HepG2 (cell line): ENCODE data around the gene ATXN7L2. TPM values are rescaled to one million over a fixed set of nuclear protein-coding genes. Genes with fewer than 3 reads are reported as not detected.

Experiments used
- AKAP8 ChIP-seq: sonication (generic); formaldehyde crosslinking; IDR thresholded peaks from 2 replicates; pipeline ENCODE4 v1.5.1; 2020; ENCODE audit warnings: mild to moderate bottlenecking, missing genetic modification reagents
- HES4 ChIP-seq: sonication (generic); formaldehyde crosslinking; IDR thresholded peaks from 2 replicates; pipeline ENCODE4 v1.9.0; 2021; ENCODE audit warnings: mild to moderate bottlenecking, missing genetic modification reagents, borderline replicate concordance
- IKZF1 ChIP-seq: fragments of 450-650 bp; IDR thresholded peaks from 2 replicates; pipeline ENCODE4 v1.7.1; 2016
- KLF9 ChIP-seq: IDR thresholded peaks from 2 replicates; pipeline ENCODE4 v1.6.1; 2016; ENCODE audit warnings: low read depth
- MED1 ChIP-seq: sonication (generic); formaldehyde crosslinking; IDR thresholded peaks from 2 replicates; pipeline ENCODE4 v1.4.0; 2020; ENCODE audit warnings: missing genetic modification reagents
- MTERF4 ChIP-seq: sonication (generic); formaldehyde crosslinking; IDR thresholded peaks from 2 replicates; pipeline ENCODE4 v1.8.0; 2023; ENCODE audit warnings: mild to moderate bottlenecking, missing genetic modification reagents
- NFYC ChIP-seq: IDR thresholded peaks from 2 replicates; pipeline ENCODE4 v1.6.1; 2016; ENCODE audit warnings: missing genetic modification reagents, missing compliant biosample characterization
- NR2F6 ChIP-seq, 2 experiments: IDR thresholded peaks; 2 replicates each; pipeline ENCODE4 v1.6.1; 2016; ENCODE audit warnings: antibody characterized with exemption in 1 of 2, mild to moderate bottlenecking in 1 of 2
- PHB2 ChIP-seq: fragments of 450-650 bp; IDR thresholded peaks from 2 replicates; pipeline ENCODE4 v1.6.1; 2018; ENCODE audit not compliant: partially characterized antibody
- RCOR2 ChIP-seq: IDR thresholded peaks from 2 replicates; pipeline ENCODE4 v1.6.1; 2016; ENCODE audit warnings: missing biosample characterization, missing genetic modification reagents
- RFXANK ChIP-seq: IDR thresholded peaks from 2 replicates; pipeline ENCODE4 v1.6.1; 2016
- SMAD9 ChIP-seq: sonication (generic); formaldehyde crosslinking; IDR thresholded peaks from 2 replicates; pipeline ENCODE4 v1.5.1; 2020; ENCODE audit warnings: mild to moderate bottlenecking, missing genetic modification reagents
- SP4 ChIP-seq: sonication (generic); formaldehyde crosslinking; IDR thresholded peaks from 2 replicates; pipeline ENCODE4 v1.8.1; 2023; ENCODE audit warnings: mild to moderate bottlenecking, missing genetic modification reagents
- TARDBP ChIP-seq: sonication (generic); formaldehyde crosslinking; IDR thresholded peaks from 2 replicates; pipeline ENCODE4 v1.8.0; 2022; ENCODE audit warnings: mild to moderate bottlenecking, missing genetic modification reagents
- ZKSCAN5 ChIP-seq: sonication (generic); formaldehyde crosslinking; IDR thresholded peaks from 2 replicates; pipeline ENCODE4 v1.5.1; 2020; ENCODE audit warnings: mild to moderate bottlenecking, missing genetic modification reagents
- ZMYM4 ChIP-seq: sonication (generic); formaldehyde crosslinking; IDR thresholded peaks from 2 replicates; pipeline ENCODE4 v1.8.1; 2023; ENCODE audit warnings: mild to moderate bottlenecking, missing genetic modification reagents
- ZNF30 ChIP-seq: sonication (generic); formaldehyde crosslinking; IDR thresholded peaks from 2 replicates; pipeline ENCODE4 v1.5.0; 2020; ENCODE audit warnings: mild to moderate bottlenecking, missing genetic modification reagents
- ZNF331 ChIP-seq: sonication (generic); formaldehyde crosslinking; IDR thresholded peaks from 2 replicates; pipeline ENCODE4 v1.4.0; 2020; ENCODE audit warnings: missing genetic modification reagents
- ZNF333 ChIP-seq: sonication (generic); formaldehyde crosslinking; IDR thresholded peaks from 2 replicates; pipeline ENCODE4 v1.4.0; 2020; ENCODE audit warnings: mild to moderate bottlenecking, missing genetic modification reagents, borderline replicate concordance
- ZNF335 ChIP-seq: sonication (generic); formaldehyde crosslinking; IDR thresholded peaks from 2 replicates; pipeline ENCODE4 v1.4.0; 2020; ENCODE audit warnings: missing genetic modification reagents
- ZNF350 ChIP-seq: sonication (generic); formaldehyde crosslinking; IDR thresholded peaks from 2 replicates; pipeline ENCODE4 v1.4.0; 2020; ENCODE audit warnings: mild to moderate bottlenecking, low read depth, missing genetic modification reagents, borderline replicate concordance
- ZNF574 ChIP-seq: sonication (generic); formaldehyde crosslinking; IDR thresholded peaks from 2 replicates; pipeline ENCODE4 v1.4.0; 2020; ENCODE audit warnings: missing genetic modification reagents
- ZNF644 ChIP-seq: IDR thresholded peaks from 2 replicates; pipeline ENCODE4 v1.6.1; 2016; ENCODE audit warnings: low read depth
- ZNF678 ChIP-seq: sonication (generic); formaldehyde crosslinking; IDR thresholded peaks from 2 replicates; pipeline ENCODE4 v1.4.0; 2020; ENCODE audit warnings: mild to moderate bottlenecking, missing genetic modification reagents
- polyA plus RNA-seq, 8 experiments: library from polyadenylated mRNA; depleted of rRNA in 3 of 8; stranded (reverse) in 7 of 8; unstranded in 1 of 8; fragments of >200 nt; fragmentation: Illumina TruSeq in 4 of 8; extraction: Trizol in 4 of 8; gene quantifications; 2 replicates each; pipeline versions ENCODE4 v1.2.1 to v1.2.3, GENCODE V29; 2011 to 2016; ENCODE audit warnings: low read depth in 4 of 8, missing spikeins in 1 of 8, mixed read lengths in 1 of 8; ENCODE audit not compliant: insufficient read depth in 1 of 8
- total RNA-seq, 5 experiments: library from RNA; depleted of rRNA; stranded (reverse); fragments of >200 nt; fragmentation: Illumina TruSeq; extraction: Trizol; gene quantifications; 2 replicates each; pipeline ENCODE4 v1.2.3, GENCODE V29; 2016; ENCODE audit warnings: low read depth in 1 of 5
- TF ChIP-seq, protein P1 (sequence below): sonication (generic); formaldehyde crosslinking; IDR thresholded peaks from 2 replicates; pipeline ENCODE4 v1.4.0; 2020; ENCODE audit warnings: missing genetic modification reagents, mild to moderate bottlenecking, borderline replicate concordance

ATXN7L2 gene
- total and polyA plus RNA-seq, 2 of the 13 experiments (the other 11 are each of a cell fraction or from before 2014, with no cell fraction given): 2.7 to 2.8 TPM

- TF ChIP-seq ZNF574 (CRISPR knock-in tag): peak; percentile 68
- TF ChIP-seq SP4: peak; percentile 53
- no peak; the same call in 1 of the 2 replicates for TF ChIP-seq HES4 (CRISPR knock-in tag)
- TF ChIP-seq RCOR2 (CRISPR knock-in tag): peak; percentile 32; the same call in 1 of the 2 replicates
- TF ChIP-seq AKAP8 (CRISPR knock-in tag): no peak; the same call in 1 of the 2 replicates
- TF ChIP-seq MTERF4: peak; percentile 85; the same call in 1 of the 2 replicates
- no peak for TF ChIP-seq TARDBP
- no peak for TF ChIP-seq ZNF678 (CRISPR knock-in tag)
- peak; percentile 24; the same call in 1 of the 2 replicates for TF ChIP-seq ZNF350 (CRISPR knock-in tag)
- no peak for TF ChIP-seq NR2F6 (IDR thresholded peaks at IDR 0.05)
- peak; percentile 35; the same call in 1 of the 2 replicates for TF ChIP-seq NR2F6 (CRISPR knock-in tag; IDR thresholded peaks at IDR 0.05)
- peak; percentile 94 for TF ChIP-seq ZMYM4
- peak; percentile 38; the same call in 1 of the 2 replicates for TF ChIP-seq ZNF333
- TF ChIP-seq ZNF335 (CRISPR knock-in tag): no peak; the same call in 1 of the 2 replicates
- peak; percentile 51; the same call in 1 of the 2 replicates for TF ChIP-seq MED1 (CRISPR knock-in tag)
- no peak for TF ChIP-seq PHB2
- TF ChIP-seq ZNF644 (CRISPR knock-in tag): no peak
- TF ChIP-seq RFXANK (CRISPR knock-in tag): no peak
- no peak for TF ChIP-seq ZKSCAN5 (CRISPR knock-in tag)
- TF ChIP-seq IKZF1: no peak
- TF ChIP-seq ZNF30 (CRISPR knock-in tag): no peak
- peak; percentile 71; the same call in 1 of the 2 replicates for TF ChIP-seq SMAD9 (CRISPR knock-in tag)
- 0 out of 2 replicates have a peak, but pooled peaks have one; percentile 27 for TF ChIP-seq NFYC (CRISPR knock-in tag)
- TF ChIP-seq ZNF331: peak; percentile 65; the same call in 1 of the 2 replicates
- TF ChIP-seq KLF9 (CRISPR knock-in tag): no peak
- TF ChIP-seq, protein P1, sequence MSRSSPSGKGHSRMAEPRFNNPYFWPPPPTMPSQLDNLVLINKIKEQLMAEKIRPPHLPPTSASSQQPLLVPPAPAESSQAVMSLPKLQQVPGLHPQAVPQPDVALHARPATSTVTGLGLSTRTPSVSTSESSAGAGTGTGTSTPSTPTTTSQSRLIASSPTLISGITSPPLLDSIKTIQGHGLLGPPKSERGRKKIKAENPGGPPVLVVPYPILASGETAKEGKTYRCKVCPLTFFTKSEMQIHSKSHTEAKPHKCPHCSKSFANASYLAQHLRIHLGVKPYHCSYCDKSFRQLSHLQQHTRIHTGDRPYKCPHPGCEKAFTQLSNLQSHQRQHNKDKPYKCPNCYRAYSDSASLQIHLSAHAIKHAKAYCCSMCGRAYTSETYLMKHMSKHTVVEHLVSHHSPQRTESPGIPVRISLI (CRISPR knock-in tag): no peak
Measured at GRCh38 chr1:109483672-109484518, at the start of gene ATXN7L2 (continued).
